Measurements from ENCODE around the gene IFIT2.

Gene IFIT2

DNA sequence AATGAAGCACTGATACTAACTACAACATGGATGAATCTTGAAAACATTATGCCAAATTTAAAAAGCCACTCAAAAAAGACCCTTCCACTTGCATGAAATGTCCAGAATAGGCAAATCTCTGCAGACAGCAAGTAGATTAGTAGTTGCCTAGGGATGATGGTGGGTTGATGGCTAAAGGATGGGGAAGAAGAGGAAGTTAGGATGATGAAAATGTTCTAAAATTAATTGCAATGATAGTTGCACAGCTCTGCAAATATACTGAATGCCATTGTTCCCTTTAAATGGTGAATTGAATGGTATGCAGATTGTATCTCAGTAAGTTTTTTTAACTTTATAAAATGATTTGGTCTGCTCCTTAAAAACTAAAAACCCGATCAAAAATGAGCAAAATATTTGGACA, 43.0 kb upstream of the IFIT2 start:
- Histone ChIP-seq H3K9ac (ENCODE audit: low read length) (no peak overlapping the region), H3K4me3 (ENCODE audit: low read length) (no peak overlapping the region), H3K27me3 (replicated peaks; ENCODE audit: insufficient read depth, low read length) (no peaks in the 10 kb centered on the region), H3F3A (ENCODE audit: insufficient read depth, low read length) (no peaks in the 10 kb centered on the region), H3K9me2 (replicated peaks; ENCODE audit: insufficient read depth, low read length) (no peaks in the 10 kb centered on the region), H3K4me1 (ENCODE audit: low read length) (peaks cover 4% of the 10 kb centered on the region; the same call in 1 of the 2 replicates), H3K27ac (ENCODE audit: low read length) (no peak overlapping the region), H2AFZ (ENCODE audit: low read length) (no peak overlapping the region), H3K4me2 (ENCODE audit: low read depth, low read length) (no peak overlapping the region), H3K9me3 (replicated peaks; ENCODE audit: insufficient read depth, low read length) (no peaks in the 10 kb centered on the region), H4K20me1 (ENCODE audit: insufficient read depth, low read length) (no peaks in the 10 kb centered on the region), H3K79me2 (ENCODE audit: low read length) (no peaks in the 10 kb centered on the region), H3K36me3 (replicated peaks; ENCODE audit: insufficient read depth, low read length) (no peaks in the 10 kb centered on the region)
- TF ChIP-seq EZH2 (optimal IDR thresholded peaks at IDR 0.05; ENCODE audit: low read depth, low read length) = no peak
- TF ChIP-seq EZH2phosphoT487 (IDR thresholded peaks at IDR 0.05; ENCODE audit: low read length) = no peak
- TF ChIP-seq, protein P1, sequence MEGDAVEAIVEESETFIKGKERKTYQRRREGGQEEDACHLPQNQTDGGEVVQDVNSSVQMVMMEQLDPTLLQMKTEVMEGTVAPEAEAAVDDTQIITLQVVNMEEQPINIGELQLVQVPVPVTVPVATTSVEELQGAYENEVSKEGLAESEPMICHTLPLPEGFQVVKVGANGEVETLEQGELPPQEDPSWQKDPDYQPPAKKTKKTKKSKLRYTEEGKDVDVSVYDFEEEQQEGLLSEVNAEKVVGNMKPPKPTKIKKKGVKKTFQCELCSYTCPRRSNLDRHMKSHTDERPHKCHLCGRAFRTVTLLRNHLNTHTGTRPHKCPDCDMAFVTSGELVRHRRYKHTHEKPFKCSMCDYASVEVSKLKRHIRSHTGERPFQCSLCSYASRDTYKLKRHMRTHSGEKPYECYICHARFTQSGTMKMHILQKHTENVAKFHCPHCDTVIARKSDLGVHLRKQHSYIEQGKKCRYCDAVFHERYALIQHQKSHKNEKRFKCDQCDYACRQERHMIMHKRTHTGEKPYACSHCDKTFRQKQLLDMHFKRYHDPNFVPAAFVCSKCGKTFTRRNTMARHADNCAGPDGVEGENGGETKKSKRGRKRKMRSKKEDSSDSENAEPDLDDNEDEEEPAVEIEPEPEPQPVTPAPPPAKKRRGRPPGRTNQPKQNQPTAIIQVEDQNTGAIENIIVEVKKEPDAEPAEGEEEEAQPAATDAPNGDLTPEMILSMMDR (IDR thresholded peaks at IDR 0.05; ENCODE audit: low read length) = no peak
- DNase-seq = no peak

DNA sequence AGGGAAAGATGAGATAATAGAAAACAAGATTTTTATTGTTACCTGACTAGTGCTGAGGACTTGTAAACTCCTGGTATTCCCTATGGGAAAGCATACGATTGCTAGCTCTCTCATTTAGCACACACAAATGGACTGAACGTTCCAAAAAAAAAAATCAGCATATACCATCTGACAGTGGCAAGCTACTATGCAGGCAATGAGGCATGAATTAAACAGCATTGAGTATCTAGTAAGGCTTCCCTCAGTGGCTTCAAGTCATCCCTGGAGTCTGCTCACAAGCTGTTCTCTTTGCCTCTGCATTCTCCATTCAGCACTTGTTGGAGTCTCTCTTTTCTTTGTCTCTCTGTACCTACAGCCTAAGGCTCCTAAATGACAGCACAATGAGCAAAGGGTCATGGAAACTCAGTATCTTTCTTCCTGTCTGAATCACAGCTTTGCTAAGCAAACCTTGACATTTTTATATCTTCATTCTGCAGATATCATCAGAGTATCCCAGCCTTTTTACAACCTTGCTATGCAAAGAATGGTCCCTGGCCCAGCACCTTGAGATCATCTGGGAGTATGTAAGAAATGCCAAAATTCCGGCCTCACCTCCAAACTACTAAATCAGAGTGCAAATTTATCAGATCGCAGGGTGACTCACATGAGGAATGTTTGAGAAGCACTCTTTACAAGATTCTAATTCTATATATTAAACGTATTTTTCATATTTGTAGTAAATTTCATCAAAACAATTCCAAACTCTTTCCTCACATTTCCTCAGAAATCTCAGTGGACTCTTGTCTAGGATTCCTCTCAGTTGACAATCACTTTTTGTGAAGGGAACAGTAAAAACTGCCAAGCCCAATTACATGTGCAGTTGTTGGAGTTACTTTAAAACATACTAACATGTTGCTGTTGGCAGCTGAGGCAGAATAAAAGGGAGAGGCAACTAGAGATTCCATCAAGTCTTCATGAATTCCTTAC, 39.5 kb upstream of the IFIT2 start:
- H3K4me1 ChIP-seq (ENCODE audit: low read length) = peaks cover 4% of the 10 kb centered on the region; the same call in 1 of the 2 replicates
- no peaks in the 10 kb centered on the region for H3K27me3 ChIP-seq (replicated peaks; ENCODE audit: insufficient read depth, low read length)
- H3K27ac ChIP-seq (ENCODE audit: low read length) = no peak overlapping the region
- H2AFZ ChIP-seq (ENCODE audit: low read length) = no peak overlapping the region
- H3F3A ChIP-seq (ENCODE audit: insufficient read depth, low read length) = no peaks in the 10 kb centered on the region
- TF ChIP-seq, protein P1 (IDR thresholded peaks at IDR 0.05; ENCODE audit: low read length) = no peak
- TF ChIP-seq EZH2phosphoT487 (IDR thresholded peaks at IDR 0.05; ENCODE audit: low read length) (no peak), EZH2 (optimal IDR thresholded peaks at IDR 0.05; ENCODE audit: low read depth, low read length) (no peak)
- H3K79me2 ChIP-seq (ENCODE audit: low read length) = no peaks in the 10 kb centered on the region
- no peaks in the 10 kb centered on the region for H4K20me1 ChIP-seq (ENCODE audit: insufficient read depth, low read length)
- DNase-seq = no peak
- H3K4me2 ChIP-seq (ENCODE audit: low read depth, low read length) = no peak overlapping the region
- H3K9me2 ChIP-seq (replicated peaks; ENCODE audit: insufficient read depth, low read length) = no peaks in the 10 kb centered on the region
- no peak overlapping the region for H3K9ac ChIP-seq (ENCODE audit: low read length)
- no peaks in the 10 kb centered on the region for H3K9me3 ChIP-seq (replicated peaks; ENCODE audit: insufficient read depth, low read length)
- H3K36me3 ChIP-seq (replicated peaks; ENCODE audit: insufficient read depth, low read length) = no peaks in the 10 kb centered on the region
- no peak overlapping the region for H3K4me3 ChIP-seq (ENCODE audit: low read length)

DNA sequence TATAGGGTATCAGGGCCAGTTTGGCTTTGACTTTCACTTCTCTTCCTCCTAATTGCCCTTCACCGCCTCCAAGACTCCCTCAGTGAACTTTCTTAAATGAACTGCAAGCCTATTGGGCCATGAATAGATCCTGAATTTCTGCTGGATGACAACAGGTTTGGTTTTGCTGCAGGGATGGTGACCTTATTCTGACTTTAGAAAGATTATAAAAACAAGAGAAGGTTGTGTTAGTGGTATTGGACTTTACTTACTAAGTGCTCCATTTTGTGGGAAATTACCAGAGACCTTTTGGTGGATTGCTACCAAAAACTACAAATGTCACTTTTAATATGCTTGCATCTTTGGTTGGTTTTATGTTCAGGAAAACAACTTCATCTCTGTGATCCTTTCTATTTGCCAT, 38.8 kb upstream of the IFIT2 start:
- H3K4me1 ChIP-seq (ENCODE audit: low read length) = peaks cover 4% of the 10 kb centered on the region; the same call in 1 of the 2 replicates
- no peak overlapping the region for H3K27ac ChIP-seq (ENCODE audit: low read length)
- H3K27me3 ChIP-seq (replicated peaks; ENCODE audit: insufficient read depth, low read length) = no peaks in the 10 kb centered on the region
- no peaks in the 10 kb centered on the region for H3K36me3 ChIP-seq (replicated peaks; ENCODE audit: insufficient read depth, low read length)
- no peaks in the 10 kb centered on the region for H3K79me2 ChIP-seq (ENCODE audit: low read length)
- H3K4me3 ChIP-seq (ENCODE audit: low read length) = no peak overlapping the region
- H3K4me2 ChIP-seq (ENCODE audit: low read depth, low read length) = no peak overlapping the region
- no peaks in the 10 kb centered on the region for H3K9me2 ChIP-seq (replicated peaks; ENCODE audit: insufficient read depth, low read length)
- TF ChIP-seq, protein P1 (IDR thresholded peaks at IDR 0.05; ENCODE audit: low read length) = no peak
- no peak for TF ChIP-seq EZH2phosphoT487 (IDR thresholded peaks at IDR 0.05; ENCODE audit: low read length)
- TF ChIP-seq EZH2 (optimal IDR thresholded peaks at IDR 0.05; ENCODE audit: low read depth, low read length) = no peak
- no peaks in the 10 kb centered on the region for H3F3A ChIP-seq (ENCODE audit: insufficient read depth, low read length)
- H3K9me3 ChIP-seq (replicated peaks; ENCODE audit: insufficient read depth, low read length) = no peaks in the 10 kb centered on the region
- no peaks in the 10 kb centered on the region for H4K20me1 ChIP-seq (ENCODE audit: insufficient read depth, low read length)
- no peak for DNase-seq
- no peak overlapping the region for H3K9ac ChIP-seq (ENCODE audit: low read length)
- no peak overlapping the region for H2AFZ ChIP-seq (ENCODE audit: low read length)
